ENCODE results near the gene CRYGA.
"Not testable (repeated sequence)": the region's sequence is repeated elsewhere in the genome, so short reads cannot be mapped to it uniquely, and the experiment has no call there.

The CRYGA gene

DNA sequence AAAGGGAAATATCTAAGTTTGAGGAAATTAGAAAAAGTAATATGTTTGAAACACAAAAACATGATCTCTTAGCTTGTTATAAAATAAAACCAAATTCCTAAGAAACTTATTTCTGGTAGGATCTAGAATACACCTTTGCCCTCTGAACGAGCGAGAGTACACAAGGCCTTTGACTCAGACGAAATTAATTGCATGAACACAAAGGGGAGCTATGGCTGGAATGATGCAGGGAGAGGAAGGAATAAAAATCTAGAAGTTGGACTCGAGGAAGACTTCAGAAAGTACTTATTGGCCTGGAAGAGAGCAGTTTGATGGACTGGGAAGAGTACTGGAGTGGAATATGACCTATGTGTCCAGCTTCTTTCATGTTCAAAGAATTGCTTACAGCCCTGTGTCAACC lies 38.1 kb downstream of the CRYGA start:
- Histone ChIP-seq H3F3A (ENCODE audit: control insufficient read depth, insufficient read depth) (no peaks in the 10 kb centered on the region), H3K4me3 (ENCODE audit: low read length) (no peak overlapping the region), H3K79me2 (ENCODE audit: control insufficient read depth, low read length) (no peaks in the 10 kb centered on the region), H3K36me3 (ENCODE audit: control insufficient read depth, low read length) (no peaks in the 10 kb centered on the region), H3K27me3 (ENCODE audit: control insufficient read depth, low read length) (peaks cover 19% of the 10 kb centered on the region), H3K9me2 (replicated peaks; ENCODE audit: control insufficient read depth, low read length) (no peaks in the 10 kb centered on the region), H3K4me1 (ENCODE audit: control insufficient read depth, low read length) (no peaks in the 10 kb centered on the region), H3K9me3 (ENCODE audit: control insufficient read depth, insufficient read depth, low read length) (no peaks in the 10 kb centered on the region), H3K4me2 (ENCODE audit: low read length) (no peak overlapping the region), H4K20me1 (ENCODE audit: control insufficient read depth, insufficient read depth, low read depth, low read length) (no peaks in the 10 kb centered on the region), H3K27ac (ENCODE audit: low read depth, low read length) (no peak overlapping the region)
- TF ChIP-seq CTCF (IDR thresholded peaks at IDR 0.05; ENCODE audit: low read depth, low read length, poor library complexity, severe bottlenecking) (no peak), EZH2phosphoT487 (IDR thresholded peaks at IDR 0.05; ENCODE audit: borderline replicate concordance, low read length) (no peak)

DNA sequence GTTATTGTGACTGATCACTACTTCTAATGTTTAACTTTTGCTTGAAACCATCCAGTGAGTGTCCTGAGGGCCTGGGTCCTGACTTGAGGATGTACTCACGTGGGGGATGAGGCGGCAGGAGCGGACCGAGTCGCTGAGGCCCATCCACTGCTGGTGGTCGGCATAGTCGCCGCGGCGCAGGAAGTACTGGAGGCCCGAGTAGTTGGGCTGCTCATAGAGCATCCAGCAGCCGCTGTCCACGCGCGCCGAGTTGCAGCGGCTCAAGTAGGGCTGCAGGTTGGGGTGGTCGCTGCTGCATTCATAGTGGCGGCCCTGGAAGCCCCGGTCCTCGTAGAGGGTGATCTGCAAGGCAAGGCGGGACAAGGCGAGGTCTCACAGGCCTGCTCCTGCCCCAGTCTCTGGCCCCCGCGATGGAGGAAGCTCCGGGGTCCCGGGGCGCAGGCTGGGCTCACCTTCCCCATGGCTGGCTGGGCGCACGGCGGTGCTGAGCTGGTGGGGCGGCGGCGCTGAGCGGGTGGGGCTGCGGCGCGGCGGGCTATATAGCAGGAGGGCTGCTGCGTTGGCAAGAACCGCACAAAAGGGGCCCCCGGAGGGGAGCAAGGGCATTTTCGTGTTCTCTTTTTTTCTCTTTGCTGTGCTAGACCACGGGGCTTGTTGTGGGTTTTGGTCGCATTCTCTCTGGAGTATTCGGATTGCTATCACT lies 39.2 kb downstream of the CRYGA start, which contains the start of gene CRYGD:
Gene CRYGD, minus strand, starts transcription at position 512 of the 703 bp plus-strand sequence. Its CDS starts 51 bp downstream, at position 461.
- not testable (repeated sequence) for H3K4me2 ChIP-seq (ENCODE audit: low read length); H3K4me1 ChIP-seq (ENCODE audit: control insufficient read depth, low read length); H3K79me2 ChIP-seq (ENCODE audit: control insufficient read depth, low read length); H3K4me3 ChIP-seq (ENCODE audit: low read length); H3K36me3 ChIP-seq (ENCODE audit: control insufficient read depth, low read length); H3K27ac ChIP-seq (ENCODE audit: low read depth, low read length); H3K9me2 ChIP-seq (replicated peaks; ENCODE audit: control insufficient read depth, low read length); H3K9me3 ChIP-seq (ENCODE audit: control insufficient read depth, insufficient read depth, low read length); H4K20me1 ChIP-seq (ENCODE audit: control insufficient read depth, insufficient read depth, low read depth, low read length); H3F3A ChIP-seq (ENCODE audit: control insufficient read depth, insufficient read depth)
- peaks cover 19% of the 10 kb centered on the region for H3K27me3 ChIP-seq (ENCODE audit: control insufficient read depth, low read length)

DNA sequence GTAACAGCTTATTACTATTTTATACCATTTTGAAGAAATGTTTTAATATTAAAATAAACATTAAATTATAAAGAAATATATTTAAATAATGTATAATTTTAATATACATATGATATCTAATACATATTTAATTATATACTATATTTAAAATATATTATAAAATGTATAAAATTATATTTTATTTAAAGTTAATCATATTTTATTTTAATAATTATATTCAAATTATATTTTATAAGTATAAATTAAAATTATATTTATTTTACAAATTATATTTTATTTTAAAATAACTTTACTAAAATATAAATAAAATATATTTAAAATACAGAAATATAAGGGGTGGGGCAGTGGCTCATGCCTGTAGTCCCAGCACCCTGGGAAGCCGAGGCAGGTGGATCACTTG lies 41.1 kb downstream of the CRYGA start:
- Histone ChIP-seq H3F3A (ENCODE audit: control insufficient read depth, insufficient read depth) (no peaks in the 10 kb centered on the region), H3K9me3 (ENCODE audit: control insufficient read depth, insufficient read depth, low read length) (no peaks in the 10 kb centered on the region), H3K4me3 (ENCODE audit: low read length) (no peak overlapping the region), H3K4me1 (ENCODE audit: control insufficient read depth, low read length) (no peaks in the 10 kb centered on the region), H3K9me2 (replicated peaks; ENCODE audit: control insufficient read depth, low read length) (no peaks in the 10 kb centered on the region), H3K36me3 (ENCODE audit: control insufficient read depth, low read length) (no peaks in the 10 kb centered on the region), H3K27ac (ENCODE audit: low read depth, low read length) (no peak overlapping the region), H3K4me2 (ENCODE audit: low read length) (no peak overlapping the region), H3K27me3 (ENCODE audit: control insufficient read depth, low read length) (peaks cover 19% of the 10 kb centered on the region), H3K79me2 (ENCODE audit: control insufficient read depth, low read length) (no peaks in the 10 kb centered on the region), H4K20me1 (ENCODE audit: control insufficient read depth, insufficient read depth, low read depth, low read length) (no peaks in the 10 kb centered on the region)
- TF ChIP-seq CTCF (IDR thresholded peaks at IDR 0.05; ENCODE audit: low read depth, low read length, poor library complexity, severe bottlenecking): no peak
- no peak for TF ChIP-seq EZH2phosphoT487 (IDR thresholded peaks at IDR 0.05; ENCODE audit: borderline replicate concordance, low read length)

- Histone ChIP-seq H3K9me2 (replicated peaks; ENCODE audit: control insufficient read depth, low read length) (no peaks in the 10 kb centered on the region), H3K27ac (ENCODE audit: low read depth, low read length) (no peak overlapping the region), H3K27me3 (ENCODE audit: control insufficient read depth, low read length) (peaks cover 12% of the 10 kb centered on the region; the same call in 1 of the 2 replicates), H3F3A (ENCODE audit: control insufficient read depth, insufficient read depth) (no peaks in the 10 kb centered on the region), H3K9me3 (ENCODE audit: control insufficient read depth, insufficient read depth, low read length) (no peaks in the 10 kb centered on the region), H3K4me2 (ENCODE audit: low read length) (no peak overlapping the region), H3K4me1 (ENCODE audit: control insufficient read depth, low read length) (no peaks in the 10 kb centered on the region), H4K20me1 (ENCODE audit: control insufficient read depth, insufficient read depth, low read depth, low read length) (no peaks in the 10 kb centered on the region), H3K36me3 (ENCODE audit: control insufficient read depth, low read length) (no peaks in the 10 kb centered on the region), H3K4me3 (ENCODE audit: low read length) (no peak overlapping the region), H3K79me2 (ENCODE audit: control insufficient read depth, low read length) (no peaks in the 10 kb centered on the region)
- no peak for TF ChIP-seq CTCF (IDR thresholded peaks at IDR 0.05; ENCODE audit: low read depth, low read length, poor library complexity, severe bottlenecking)
- TF ChIP-seq EZH2phosphoT487 (IDR thresholded peaks at IDR 0.05; ENCODE audit: borderline replicate concordance, low read length): no peak
These were observed 44.5 kb downstream of the CRYGA start for GRCh38 chr2:208118918-208119317.

DNA sequence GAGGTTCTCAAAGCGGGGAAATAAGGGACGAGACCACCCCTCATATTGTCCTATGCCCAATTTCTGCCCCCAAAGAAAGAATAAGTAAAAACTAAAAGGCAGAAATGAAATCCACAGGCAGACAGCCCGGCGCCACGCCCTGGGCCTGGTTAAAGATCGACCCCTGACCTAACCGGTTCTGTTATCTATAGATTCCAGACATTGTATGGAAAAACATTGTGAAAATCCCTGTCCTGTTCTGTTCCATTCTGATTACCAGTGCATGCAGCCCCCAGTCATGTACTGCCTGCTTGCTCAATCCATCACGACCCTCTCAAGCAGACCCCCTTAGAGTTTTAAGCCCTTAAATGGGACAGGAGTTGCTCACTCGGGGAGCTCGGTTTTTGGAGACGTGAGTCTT lies 46.0 kb downstream of the CRYGA start:
- not testable (repeated sequence) for H3K36me3 ChIP-seq (ENCODE audit: control insufficient read depth, low read length); H3K9me2 ChIP-seq (replicated peaks; ENCODE audit: control insufficient read depth, low read length); H4K20me1 ChIP-seq (ENCODE audit: control insufficient read depth, insufficient read depth, low read depth, low read length); H3K79me2 ChIP-seq (ENCODE audit: control insufficient read depth, low read length); H3K9me3 ChIP-seq (ENCODE audit: control insufficient read depth, insufficient read depth, low read length); H3K4me1 ChIP-seq (ENCODE audit: control insufficient read depth, low read length); H3F3A ChIP-seq (ENCODE audit: control insufficient read depth, insufficient read depth); H3K27me3 ChIP-seq (ENCODE audit: control insufficient read depth, low read length); H3K27ac ChIP-seq (ENCODE audit: low read depth, low read length); H3K4me3 ChIP-seq (ENCODE audit: low read length); H3K4me2 ChIP-seq (ENCODE audit: low read length)
